ENCODE results near the gene EPN2.
"Not testable (repeated sequence)": the region's sequence is repeated elsewhere in the genome, so short reads cannot be mapped to it uniquely, and the experiment has no call there.

- not testable (repeated sequence) for TF ChIP-seq POLR2AphosphoS5, CTCF (IDR thresholded peaks at IDR 0.05)
Measured at GRCh38 chr17:19226610-19227588, 10.3 kb upstream of the EPN2 start.

Measured in esophagus muscularis mucosa (tissue), 3 donors.